NCI-H2196 (cell line): Measurements from ENCODE around the gene DIRAS2.
"Not testable (repeated sequence)": the region's sequence is repeated elsewhere in the genome, so short reads cannot be mapped to it uniquely, and the experiment has no call there.

Source experiments
- DNase-seq: peaks from one replicate; lab custom pipeline; 2025; ENCODE audit not compliant: unreplicated experiment; lab: John Stamatoyannopoulos, UW

DIRAS2 gene, protein sequence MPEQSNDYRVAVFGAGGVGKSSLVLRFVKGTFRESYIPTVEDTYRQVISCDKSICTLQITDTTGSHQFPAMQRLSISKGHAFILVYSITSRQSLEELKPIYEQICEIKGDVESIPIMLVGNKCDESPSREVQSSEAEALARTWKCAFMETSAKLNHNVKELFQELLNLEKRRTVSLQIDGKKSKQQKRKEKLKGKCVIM

DNA sequence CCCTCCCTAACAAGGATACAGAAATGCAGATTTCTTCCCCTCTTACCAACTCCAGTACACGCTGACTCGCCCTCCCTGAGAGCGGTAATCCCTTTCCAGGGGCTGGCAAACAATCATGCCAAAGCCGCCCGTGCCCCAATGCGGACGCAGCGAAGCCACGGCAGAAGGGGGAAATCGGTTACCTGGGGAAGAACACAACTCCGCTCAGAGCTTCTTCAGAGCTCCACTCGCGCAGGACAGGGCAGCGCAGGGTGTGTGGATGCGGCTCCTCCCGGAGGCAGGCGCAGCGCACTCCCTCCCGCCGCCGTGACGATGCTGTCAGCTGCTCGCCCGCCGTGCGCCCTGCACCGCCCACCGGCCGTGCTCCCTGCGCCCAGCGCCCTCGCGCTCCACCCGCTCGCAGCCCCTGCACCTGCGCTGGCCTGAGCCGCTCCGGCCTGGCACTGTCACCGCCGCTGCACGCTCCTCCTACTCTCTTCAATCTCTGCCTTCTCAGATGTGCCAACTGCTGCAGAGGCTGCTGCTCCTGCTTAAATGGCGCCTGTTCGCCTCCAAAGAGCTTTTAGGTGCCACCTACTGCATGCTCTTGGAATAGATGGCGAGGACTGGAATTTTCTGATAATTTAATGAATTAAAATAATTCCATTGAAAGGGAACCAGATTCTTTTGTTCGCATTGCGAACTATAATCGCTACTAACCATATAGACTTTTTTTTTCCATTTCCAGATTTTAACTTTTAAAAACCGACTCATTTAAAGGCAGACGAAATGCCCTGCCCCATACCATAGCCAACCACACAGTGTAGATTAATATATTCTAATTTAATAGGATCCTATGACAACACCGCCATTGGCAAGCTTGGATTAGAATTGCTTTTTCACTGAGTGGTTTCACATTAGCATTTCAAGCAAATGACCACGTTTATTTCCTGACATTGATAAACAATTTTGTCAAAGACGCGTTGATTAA is at the start of gene DIRAS2:
TSS of gene DIRAS2 (minus strand) at position 255 of the 970 bp plus-strand sequence. CDS start 28,997 bp downstream, outside the sequence.
- DNase-seq: peak; percentile 88

DNA sequence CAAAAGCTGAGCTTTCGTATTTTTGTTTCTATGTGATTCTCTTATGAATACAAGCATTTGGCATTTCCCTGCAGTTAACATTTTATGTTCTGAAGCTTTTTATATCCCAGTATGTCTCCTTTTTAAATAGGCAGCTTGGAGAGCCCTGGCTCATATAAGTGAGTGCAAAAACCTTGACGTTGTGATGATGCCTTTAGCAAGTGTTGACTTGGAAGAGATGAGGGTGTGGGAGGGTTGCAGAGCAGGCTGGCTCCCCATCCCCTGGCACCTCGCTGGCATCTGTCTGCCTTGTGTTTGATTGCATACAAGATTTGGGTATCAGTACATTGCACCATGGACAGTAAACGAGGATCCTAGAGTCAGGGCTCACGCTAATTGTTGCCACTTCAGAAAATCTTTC is 42.1 kb upstream of the DIRAS2 start:
- DNase-seq: no peak

DNA sequence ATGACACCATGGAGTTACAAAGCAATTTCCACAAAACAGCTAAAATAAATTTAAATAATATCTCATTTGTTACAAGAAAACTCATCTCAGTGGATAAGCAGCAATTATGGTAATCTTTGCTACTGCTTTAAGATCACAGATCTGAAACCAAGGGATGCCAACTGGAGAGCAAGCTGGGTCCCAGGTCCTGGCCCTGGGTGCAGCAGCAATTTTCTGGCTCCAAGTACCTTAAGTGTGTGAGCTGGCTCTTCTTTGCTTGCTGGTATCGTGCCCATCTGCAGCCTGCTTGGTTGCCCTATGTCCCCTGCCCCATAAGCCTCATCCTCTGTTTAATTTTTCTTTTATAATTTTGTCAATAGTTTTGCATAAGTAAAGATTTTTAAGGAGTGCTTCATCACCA is 41.5 kb upstream of the DIRAS2 start:
- no peak for DNase-seq

DNA sequence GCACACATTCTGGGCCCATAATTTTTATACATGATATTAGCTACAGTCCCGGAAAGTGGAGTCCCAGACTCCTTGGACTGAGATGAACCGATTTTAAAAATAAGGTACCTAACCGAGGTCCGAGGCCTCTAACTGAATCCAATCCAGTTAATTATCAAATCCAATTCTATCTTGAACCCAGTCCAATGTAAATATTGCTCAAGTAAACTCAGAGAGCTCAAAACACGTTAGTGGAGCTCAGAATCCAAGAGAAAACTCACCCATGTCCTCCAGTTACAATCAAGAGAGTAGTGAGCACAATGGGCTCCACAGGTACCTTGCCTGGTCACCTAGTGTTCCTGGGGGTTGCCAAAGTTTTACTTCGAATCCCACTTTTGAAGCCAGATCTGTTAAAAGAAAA is 37.9 kb upstream of the DIRAS2 start:
- DNase-seq: no peak

DNA sequence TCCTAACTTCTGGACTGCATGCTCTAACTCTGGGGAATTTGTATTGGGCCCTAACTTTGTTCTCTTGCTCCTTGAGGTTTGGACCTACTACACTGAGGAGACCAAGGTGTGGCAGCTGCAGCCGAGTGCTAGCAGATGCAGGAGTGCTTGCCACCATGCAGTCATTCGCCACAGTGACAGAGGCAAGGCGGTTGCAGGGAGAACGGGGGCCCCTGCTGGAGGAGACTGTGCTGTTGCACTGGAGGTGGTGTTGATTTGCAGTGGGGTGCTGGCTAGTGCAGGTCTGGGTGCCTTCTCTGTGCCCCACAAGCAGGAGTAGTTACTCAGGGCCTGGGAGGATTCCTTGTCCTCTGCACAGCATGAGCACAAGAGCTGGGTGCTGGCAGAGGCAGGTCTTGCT is 22.4 kb upstream of the DIRAS2 start:
- DNase-seq: no peak

DNA sequence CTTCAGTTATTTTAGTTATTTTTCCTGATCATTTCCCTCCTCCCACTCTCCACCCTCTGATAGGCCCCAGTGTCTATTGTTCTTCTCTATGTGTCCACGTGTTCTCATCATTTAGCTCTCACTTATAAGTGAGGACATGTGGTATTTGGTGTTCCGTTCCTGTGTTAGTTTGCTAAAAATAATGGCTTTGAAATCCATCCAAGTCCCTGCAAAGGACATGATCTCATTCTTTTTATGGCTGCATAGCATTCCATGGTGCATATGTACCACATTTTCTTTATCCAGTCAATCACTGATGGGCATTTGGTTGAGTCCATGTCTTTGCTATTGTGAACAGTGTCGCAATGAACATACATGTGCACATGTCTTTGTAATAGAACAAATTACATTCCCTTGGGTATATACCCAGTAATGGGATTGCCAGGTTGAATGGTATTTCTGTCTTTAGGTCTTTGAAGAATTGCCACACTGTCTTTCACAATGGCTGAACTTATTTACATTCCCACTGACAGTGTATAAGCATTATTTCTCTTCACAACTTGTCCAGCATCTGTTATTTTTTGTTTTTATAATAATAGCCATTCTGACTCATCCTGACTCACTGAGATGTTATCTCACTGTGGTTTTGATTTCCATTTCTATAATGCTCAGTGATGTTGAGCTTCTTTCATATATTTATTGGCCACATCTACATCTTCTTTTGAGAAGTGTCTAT is 17.2 kb upstream of the DIRAS2 start:
- DNase-seq: no peak

DNA sequence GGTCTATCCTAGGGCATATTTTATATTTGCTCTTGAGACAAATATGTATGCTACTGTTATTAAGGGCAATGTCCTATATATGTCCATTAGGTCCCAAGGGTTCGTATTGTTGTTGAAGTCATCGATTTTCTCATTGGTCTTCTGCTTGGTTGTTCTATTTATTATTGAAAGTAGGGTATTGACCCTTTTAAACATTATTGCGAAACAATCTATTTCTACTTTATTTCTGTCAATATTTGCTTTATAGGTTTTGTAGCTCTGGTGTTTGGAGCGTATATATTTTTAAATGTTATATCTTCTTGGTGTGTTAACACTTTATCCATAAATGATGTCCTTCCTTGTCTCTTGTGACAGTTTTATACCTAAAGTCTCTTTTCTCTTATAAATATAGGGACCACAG is 16.2 kb upstream of the DIRAS2 start:
- DNase-seq: no peak

DNA sequence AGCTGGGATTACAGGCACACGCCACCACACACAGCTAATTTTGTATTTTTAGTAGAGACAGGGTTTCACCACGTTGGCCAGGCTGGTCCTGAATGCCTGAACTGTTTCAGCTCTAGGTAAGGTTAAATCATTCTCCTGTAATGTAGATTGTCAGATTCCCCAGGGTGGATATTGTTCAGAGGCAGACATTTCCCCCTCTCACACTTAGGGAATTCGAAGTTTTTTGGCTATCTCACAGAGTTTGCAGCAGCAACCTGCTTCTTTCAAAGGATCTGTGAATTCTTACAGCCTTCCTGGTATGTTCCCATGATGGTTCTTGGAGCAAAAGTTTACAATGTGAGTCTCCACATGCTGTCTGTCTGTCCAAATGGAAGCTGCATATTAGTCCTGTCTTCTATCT is 15.6 kb upstream of the DIRAS2 start:
- no peak for DNase-seq

DNA sequence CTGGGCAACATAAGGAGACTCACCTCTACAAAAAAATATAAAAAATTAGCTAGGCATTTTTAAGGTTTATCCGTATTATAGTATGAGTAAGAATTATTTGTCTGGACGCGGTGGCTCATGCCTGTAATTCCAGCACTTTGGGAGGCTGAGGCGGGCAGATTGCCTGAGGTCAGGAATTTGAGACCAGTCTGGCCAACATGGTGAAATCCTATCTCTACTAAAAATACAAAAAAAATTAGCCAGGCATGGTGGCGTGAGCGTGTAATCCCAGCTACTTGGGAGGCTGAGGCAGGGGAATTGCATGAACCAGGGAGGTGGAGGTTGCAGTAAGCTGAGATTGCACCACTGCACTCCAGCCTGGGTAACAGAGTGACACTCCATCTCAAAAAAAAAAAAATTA is 14.3 kb upstream of the DIRAS2 start:
- DNase-seq: not testable (repeated sequence)

DNA sequence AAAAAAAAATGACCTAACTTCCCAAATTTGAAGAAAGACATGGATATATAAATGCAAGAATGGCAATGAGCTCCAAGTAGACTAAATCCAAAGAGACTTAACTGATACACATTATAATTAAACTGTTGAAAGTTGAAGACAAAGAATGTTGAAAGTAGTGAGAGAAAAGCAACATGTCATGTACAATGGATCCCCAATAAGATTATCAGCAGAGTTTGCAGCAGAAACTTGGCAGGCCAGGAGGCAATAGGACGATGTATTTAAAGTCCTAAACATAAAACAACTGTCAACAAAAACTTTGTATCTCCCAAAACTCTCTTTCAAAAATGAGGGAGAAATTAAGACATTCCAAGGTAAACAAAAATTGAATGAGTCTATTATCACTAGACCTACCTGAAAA is 8.6 kb upstream of the DIRAS2 start:
- DNase-seq: no peak

DNA sequence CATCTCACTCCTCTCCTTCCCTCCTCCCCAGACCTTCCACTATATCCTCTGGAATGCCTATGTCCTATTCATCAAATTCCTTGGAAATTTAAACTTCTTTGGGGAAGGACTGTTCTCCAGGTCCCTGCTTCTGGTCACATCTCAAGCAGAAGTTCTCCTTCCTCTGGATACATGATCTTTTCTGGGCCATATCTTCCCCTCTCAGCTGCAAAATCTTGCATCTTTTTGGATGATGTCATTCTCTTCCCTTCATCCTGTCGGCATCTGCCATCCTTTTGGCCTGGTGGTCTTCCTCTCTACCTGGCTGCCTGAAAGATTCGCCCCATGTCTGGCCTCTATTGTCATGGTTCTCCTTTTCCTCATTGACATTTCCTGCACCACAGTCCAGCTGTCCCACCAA is 5.2 kb upstream of the DIRAS2 start:
- DNase-seq: no peak

DNA sequence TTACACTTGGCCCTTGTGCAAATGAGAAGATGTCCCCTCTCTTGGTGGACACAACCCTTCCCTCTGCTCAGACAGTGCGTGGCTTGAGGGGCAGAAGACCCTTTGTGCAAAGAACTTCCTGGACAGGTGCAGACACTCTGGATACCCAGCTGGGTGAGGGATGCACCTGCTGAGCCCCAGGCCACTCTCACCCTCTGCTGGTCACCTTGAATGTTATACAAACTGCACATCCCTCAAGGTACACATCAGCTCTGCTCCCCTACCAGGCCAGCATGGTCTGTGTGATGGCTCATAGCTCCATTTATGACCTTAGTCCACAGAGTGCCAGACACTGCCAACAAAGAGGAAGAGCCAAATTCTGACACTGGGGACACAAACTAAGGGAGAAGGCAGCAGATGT is 3.1 kb upstream of the DIRAS2 start:
- no peak for DNase-seq

DNA sequence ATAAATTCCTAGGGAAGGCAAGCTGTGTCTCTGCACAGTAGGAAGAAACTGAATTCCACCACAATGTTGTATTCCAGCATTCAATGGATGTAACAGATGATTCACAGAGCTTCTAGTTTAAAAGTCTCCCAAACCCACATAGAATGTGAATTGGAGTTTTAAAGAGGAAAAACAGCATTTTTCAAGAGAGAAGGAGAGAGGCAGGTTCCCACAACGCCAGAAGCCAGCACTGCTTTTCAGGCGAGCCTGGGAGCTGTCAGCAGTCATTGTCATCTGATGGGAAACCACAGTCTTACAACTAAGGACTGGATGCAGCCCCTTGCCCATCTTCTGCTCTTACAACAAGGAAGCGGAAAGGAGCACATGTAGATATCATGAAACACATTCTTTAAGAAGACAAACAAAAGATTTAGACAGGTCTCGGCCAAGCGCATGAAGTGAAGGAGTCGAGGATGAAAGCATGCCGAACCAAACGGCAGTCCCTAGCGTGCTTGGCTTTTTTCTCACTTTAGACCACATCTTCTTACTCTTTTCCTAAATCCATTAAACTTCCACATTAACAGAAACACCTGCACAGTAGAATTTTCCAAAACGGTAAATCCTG is 638 bp downstream of the DIRAS2 start:
- DNase-seq: no peak

DNA sequence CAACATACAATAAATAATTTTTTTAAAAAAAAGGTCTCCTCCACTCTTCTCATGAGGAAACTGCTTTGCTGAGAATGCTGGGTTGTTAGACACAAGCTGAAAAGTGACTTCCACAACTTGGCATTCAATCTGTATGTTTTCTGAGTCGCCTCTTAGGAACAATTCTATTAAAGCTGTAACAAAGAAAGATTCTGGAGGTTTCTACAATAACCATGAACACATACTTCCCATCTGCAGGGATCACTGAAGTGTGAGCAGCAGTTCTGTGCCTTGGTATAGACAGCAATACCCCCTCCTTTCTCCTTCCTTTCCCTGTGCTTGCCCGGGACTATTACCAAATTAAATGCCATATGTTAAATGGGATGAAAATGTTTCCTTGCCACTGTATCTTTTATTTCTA is 1.5 kb downstream of the DIRAS2 start:
- no peak for DNase-seq

DNA sequence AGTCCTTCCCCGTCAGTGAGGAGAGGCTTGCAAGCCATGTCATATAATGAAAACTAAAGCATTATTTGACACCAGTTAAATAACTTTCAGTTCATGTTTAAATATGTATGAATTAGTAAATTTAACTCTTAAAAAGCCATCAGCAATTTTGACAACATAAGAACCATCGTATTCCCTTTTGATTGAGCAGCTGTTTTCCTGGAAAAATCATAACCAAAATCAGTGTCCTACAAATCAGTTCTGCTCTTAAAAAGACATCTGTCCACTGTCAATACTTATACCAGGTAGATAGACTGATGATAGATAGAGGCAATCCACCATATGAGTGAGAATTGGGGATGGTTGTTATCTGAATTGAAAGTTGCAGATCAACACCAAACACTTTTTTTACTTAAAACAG is 2.3 kb downstream of the DIRAS2 start:
- no peak for DNase-seq

DNA sequence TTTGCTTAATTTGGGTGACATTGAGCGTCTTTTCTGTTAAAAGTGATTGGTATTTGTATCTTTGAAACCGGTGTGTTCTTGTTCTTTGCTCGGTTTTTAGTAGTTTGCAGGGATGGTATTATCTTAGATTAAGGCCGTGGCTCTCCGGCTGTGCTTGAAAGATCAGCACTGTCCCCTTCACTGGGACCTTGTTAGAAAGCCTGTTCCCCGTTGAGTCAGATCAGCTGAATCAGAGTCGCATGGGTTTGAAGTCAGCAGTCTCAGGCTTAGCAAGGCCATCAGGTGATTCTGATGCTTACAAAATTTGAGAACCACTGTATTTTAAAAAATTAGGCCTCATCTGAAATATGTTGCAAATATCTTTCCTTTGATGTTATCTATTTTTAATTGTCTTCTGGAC is 5.0 kb downstream of the DIRAS2 start:
- DNase-seq: no peak

DNA sequence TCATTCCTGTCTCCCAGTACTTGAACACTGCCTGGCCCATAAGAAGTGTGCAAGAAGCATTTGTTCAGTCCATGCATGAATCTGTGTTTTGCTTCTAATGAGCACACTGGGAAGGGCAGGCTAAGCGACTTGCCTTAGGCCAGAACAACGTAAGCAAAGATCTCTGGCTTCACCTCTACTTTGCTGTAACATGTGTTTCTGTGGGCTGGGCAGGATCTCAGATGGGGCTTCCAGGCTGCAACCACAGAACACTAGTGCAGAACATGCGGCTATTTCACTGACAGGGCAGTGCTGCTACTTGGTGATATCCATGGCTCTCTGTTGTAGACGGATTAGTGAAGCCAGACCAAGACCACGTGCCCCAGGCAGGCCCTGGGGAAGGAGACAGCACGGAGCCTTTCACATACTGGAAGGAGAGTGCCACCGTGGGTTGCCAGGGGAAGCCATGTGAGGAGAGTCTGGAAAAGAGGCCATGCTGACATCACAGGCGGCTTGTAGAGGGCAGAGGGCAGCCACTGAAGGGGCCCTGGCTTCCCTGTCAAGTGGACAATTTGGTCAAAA is 9.9 kb downstream of the DIRAS2 start:
- no peak for DNase-seq

DNA sequence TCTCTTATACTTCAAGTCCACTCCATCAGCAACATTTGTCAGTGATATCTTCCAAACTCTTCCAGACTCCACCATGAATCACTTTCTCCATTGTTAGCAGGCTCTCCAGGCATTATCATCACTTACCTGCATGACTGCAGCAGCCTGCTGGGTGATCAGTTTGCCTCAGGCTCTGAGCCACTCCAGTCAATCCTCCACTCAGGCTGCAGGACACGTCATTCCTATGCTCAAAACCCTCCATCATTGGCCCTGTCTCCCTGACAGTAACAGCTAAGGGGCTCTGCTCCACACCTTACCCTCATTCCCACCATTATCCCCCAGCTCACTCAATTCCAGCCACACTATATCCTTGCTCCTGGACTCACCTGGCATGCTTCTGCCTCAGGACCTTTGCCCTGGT is 10.7 kb downstream of the DIRAS2 start:
- DNase-seq: no peak

DNA sequence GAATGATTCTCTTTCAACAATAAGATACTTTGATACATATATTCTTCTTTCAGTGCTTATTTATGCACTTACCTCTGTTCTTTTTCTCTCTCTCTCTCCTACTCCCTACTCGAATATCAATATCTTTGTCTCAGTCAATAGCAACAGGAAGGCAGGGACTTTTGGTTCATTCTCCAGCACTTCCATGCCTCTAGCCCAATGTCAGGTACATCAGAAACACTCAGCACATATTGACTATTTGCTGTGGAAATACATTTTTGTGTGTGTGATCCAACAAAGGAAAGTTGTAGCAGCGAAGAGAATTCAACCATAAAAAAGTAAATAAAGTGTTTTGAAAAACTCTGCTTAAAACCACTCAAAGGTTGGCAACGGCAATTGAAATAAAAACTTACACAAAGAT is 12.6 kb downstream of the DIRAS2 start:
- no peak for DNase-seq

DNA sequence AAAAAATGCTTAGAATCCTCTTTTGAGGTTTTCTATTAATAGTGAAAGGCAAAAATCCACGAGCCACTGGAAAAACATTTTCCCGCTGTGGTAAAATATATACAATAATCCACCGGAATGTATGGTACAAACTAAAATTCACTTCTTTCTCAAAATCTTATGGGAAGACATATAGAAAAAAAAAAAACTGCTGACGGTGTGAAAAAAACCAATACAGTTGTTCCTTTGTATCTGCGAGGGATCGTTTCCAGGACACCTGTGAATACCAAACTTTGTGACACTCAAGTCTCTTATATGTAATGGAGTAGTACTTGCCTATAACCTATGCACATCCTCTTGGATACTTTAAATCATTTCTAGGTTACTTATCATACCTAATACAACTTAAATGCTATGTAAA is 13.3 kb downstream of the DIRAS2 start:
- no peak for DNase-seq

DNA sequence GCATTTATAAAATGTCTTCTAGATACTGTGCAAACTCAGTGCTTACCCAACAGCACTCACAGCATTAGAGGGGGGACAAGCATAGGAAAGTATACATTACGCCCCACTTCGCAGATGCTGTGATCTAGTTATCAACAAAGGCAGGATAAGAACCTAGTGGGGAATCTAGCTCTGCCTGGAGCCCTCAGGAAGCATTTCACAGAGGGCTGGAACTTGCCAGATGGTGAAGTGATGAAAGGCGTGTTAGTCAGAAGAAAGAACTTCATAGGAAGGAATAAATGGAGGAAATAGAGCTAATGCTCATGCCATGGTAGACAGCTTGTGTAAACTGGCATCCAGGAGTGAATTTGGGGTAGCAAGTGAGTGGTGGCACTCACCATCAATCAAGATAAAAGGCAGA is 25.8 kb downstream of the DIRAS2 start:
- DNase-seq: no peak
